HepG2 (cell line): ENCODE data around the gene ZC3H8. TPM values are rescaled to one million over a fixed set of nuclear protein-coding genes. Genes with fewer than 3 reads are reported as not detected.

Experiments used
- ATAC-seq: fragments of 200-7000 bp; cut with Tn5 transposase; 3 replicates; pipeline ENCODE4 v1.9.1; 2020; ENCODE audit warnings: mild to moderate bottlenecking, moderate library complexity
- BruUV-seq: library from RNA; stranded (reverse); fragments of 400-500 nt; replicated peaks from 2 replicates; lab custom pipeline; 2021; lab: Mats Ljungman, UMichigan
- CTCF ChIA-PET: fragments of 300-600 bp; formaldehyde crosslinking; extraction: SDS; loops from one replicate; lab custom pipeline; 2021; ENCODE audit warnings: low total read pairs, inconsistent platforms, low intra/inter-chr PET ratio; lab: Yijun Ruan, JAX
- POLR2A ChIA-PET: fragments of 350-600 bp; sonication (Branson Sonifier 250); formaldehyde crosslinking; loops from one replicate; lab custom pipeline; 2020; ENCODE audit warnings: antibody characterized with exemption, inconsistent platforms; lab: Yijun Ruan, JAX
- DNase-seq: peaks from one replicate; pipeline ENCODE4 v3.0.0-alpha.2; 2015; ENCODE audit warnings: low spot score
- FAIRE-seq: peaks from 3 replicates; lab custom pipeline; 2011; peaks lifted over from hg19 to GRCh38; lab: Jason Lieb, UNC
- H2AFZ ChIP-seq: one replicate; pipeline ENCODE4 v1.6.1; 2011; ENCODE audit warnings: low read length, inconsistent platforms
- H3K27ac ChIP-seq: fragments of 300-600 bp; 3 replicates; pipeline ENCODE4 v1.8.0; 2011; ENCODE audit warnings: mixed run types, mild to moderate bottlenecking, mixed read lengths, low read length, inconsistent platforms; ENCODE audit not compliant: insufficient read depth; ENCODE audit errors: extremely low read length
- H3K27me3 ChIP-seq, 2 experiments: fragments of 200-600 bp in 1 of 2; 2 replicates in 1 of 2; 3 replicates in 1 of 2; pipeline versions ENCODE4 v1.6.0 to v1.8.0; 2011; ENCODE audit warnings: low read length in 2 of 2, mild to moderate bottlenecking in 2 of 2, moderate library complexity in 2 of 2, inconsistent platforms in 1 of 2; ENCODE audit not compliant: insufficient read depth in 2 of 2, control insufficient read depth in 1 of 2
- H3K36me3 ChIP-seq, 2 experiments: fragments of 200-600 bp in 1 of 2; replicated peaks in 1 of 2; 2 replicates in 1 of 2; 3 replicates in 1 of 2; pipeline versions ENCODE4 v1.5.1 to v1.8.0; 2011; ENCODE audit warnings: low read length in 2 of 2, inconsistent platforms in 1 of 2; ENCODE audit not compliant: insufficient read depth in 2 of 2, control insufficient read depth in 1 of 2
- H3K4me1 ChIP-seq: 2 replicates; pipeline ENCODE4 v1.5.1; 2012; ENCODE audit warnings: low read length, inconsistent platforms; ENCODE audit not compliant: insufficient read depth
- H3K4me2 ChIP-seq: 2 replicates; pipeline ENCODE4 v1.6.0; 2011; ENCODE audit warnings: low read depth, low read length, inconsistent platforms
- H3K4me3 ChIP-seq, 3 experiments: fragments of 200-600 bp in 1 of 3; sonication (generic), shearing (Covaris generic) in 1 of 3; replicated peaks in 1 of 3; 2 replicates each; pipeline ENCODE4 v1.5.1; 2011 to 2016; ENCODE audit warnings: low read length in 3 of 3, inconsistent platforms in 2 of 3, low read depth in 2 of 3, mild to moderate bottlenecking in 2 of 3, control low read depth in 1 of 3, mixed read lengths in 1 of 3; ENCODE audit not compliant: insufficient read depth in 1 of 3
- H3K79me2 ChIP-seq: one replicate; pipeline ENCODE4 v1.6.1; 2011; ENCODE audit warnings: low read length, inconsistent platforms; ENCODE audit not compliant: insufficient read depth
- H3K9ac ChIP-seq: 2 replicates; pipeline ENCODE4 v1.6.0; 2011; ENCODE audit warnings: mild to moderate bottlenecking, low read depth, low read length, inconsistent platforms; ENCODE audit not compliant: insufficient read depth
- H3K9me3 ChIP-seq: 2 replicates; pipeline ENCODE4 v1.5.1; 2012; ENCODE audit warnings: mild to moderate bottlenecking, low read length
- H4K20me1 ChIP-seq: 2 replicates; pipeline ENCODE4 v1.6.0; 2011; ENCODE audit warnings: inconsistent platforms, mild to moderate bottlenecking, low read length, moderate library complexity; ENCODE audit not compliant: insufficient read depth
- FLYWCH1 ChIP-seq: sonication (generic); formaldehyde crosslinking; IDR thresholded peaks from 2 replicates; pipeline ENCODE4 v1.8.1; 2023; ENCODE audit warnings: mild to moderate bottlenecking, missing genetic modification reagents
- MEF2D ChIP-seq: sonication (generic); formaldehyde crosslinking; IDR thresholded peaks from 2 replicates; pipeline ENCODE4 v1.5.1; 2020; ENCODE audit warnings: mild to moderate bottlenecking, missing genetic modification reagents
- MTA1 ChIP-seq: sonication (generic); formaldehyde crosslinking; IDR thresholded peaks from 2 replicates; pipeline ENCODE4 v1.4.0; 2020; ENCODE audit warnings: missing genetic modification reagents, mild to moderate bottlenecking, borderline replicate concordance
- NFE2L2 ChIP-seq: fragments of 150-350 bp; IDR thresholded peaks from 2 replicates; pipeline ENCODE4 v1.6.1; 2014; ENCODE audit warnings: low read length
- ZNF121 ChIP-seq: sonication (generic); formaldehyde crosslinking; IDR thresholded peaks from 2 replicates; pipeline ENCODE4 v1.5.0; 2020; ENCODE audit warnings: mild to moderate bottlenecking, missing genetic modification reagents
- ZNF296 ChIP-seq: sonication (generic); formaldehyde crosslinking; conservative IDR thresholded peaks from 2 replicates; pipeline ENCODE4 v1.5.0; 2020; ENCODE audit warnings: mild to moderate bottlenecking, missing genetic modification reagents
- ZNF446 ChIP-seq: sonication (generic); formaldehyde crosslinking; IDR thresholded peaks from 2 replicates; pipeline ENCODE4 v1.5.0; 2020; ENCODE audit warnings: mild to moderate bottlenecking, missing genetic modification reagents
- ZNF609 ChIP-seq: sonication (generic); formaldehyde crosslinking; IDR thresholded peaks from 2 replicates; pipeline ENCODE4 v1.4.0; 2020; ENCODE audit warnings: mild to moderate bottlenecking, missing genetic modification reagents, borderline replicate concordance
- WGBS: methylation state at CpG from one replicate; pipeline ENCODE4 v1.1.6; 2017; ENCODE audit warnings: low lambda C conversion rate; 5-methylcytosine and 5-hydroxymethylcytosine counted together
- in situ Hi-C: cut with HindIII; loops from 2 replicates; pipeline ENCODE4 v1.10.0; 2017; ENCODE audit warnings: low pct_unique_long_range_greater_than_20kb; ENCODE audit not compliant: extremely low pct_ligation_motif_present
- intact Hi-C: fragments of 100-400 bp; cut with micrococcal nuclease; formaldehyde crosslinking; loops from one replicate; pipeline ENCODE4 v1.10.0; 2022; ENCODE audit not compliant: unreplicated experiment
- polyA plus RNA-seq, 8 experiments: library from polyadenylated mRNA; depleted of rRNA in 3 of 8; stranded (reverse) in 7 of 8; unstranded in 1 of 8; fragments of >200 nt; fragmentation: Illumina TruSeq in 4 of 8; extraction: Trizol in 4 of 8; gene quantifications; 2 replicates each; pipeline versions ENCODE4 v1.2.1 to v1.2.3, GENCODE V29; 2011 to 2016; ENCODE audit warnings: low read depth in 4 of 8, missing spikeins in 1 of 8, mixed read lengths in 1 of 8; ENCODE audit not compliant: insufficient read depth in 1 of 8
- total RNA-seq, 5 experiments: library from RNA; depleted of rRNA; stranded (reverse); fragments of >200 nt; fragmentation: Illumina TruSeq; extraction: Trizol; gene quantifications; 2 replicates each; pipeline ENCODE4 v1.2.3, GENCODE V29; 2016; ENCODE audit warnings: low read depth in 1 of 5
- TF ChIP-seq, protein P1 (sequence below): sonication (generic); formaldehyde crosslinking; conservative IDR thresholded peaks from 2 replicates; pipeline ENCODE4 v1.4.0; 2020; ENCODE audit warnings: missing genetic modification reagents
- TF ChIP-seq, protein P2 (sequence below): sonication (generic); formaldehyde crosslinking; IDR thresholded peaks from 2 replicates; pipeline ENCODE4 v1.4.0; 2020; ENCODE audit warnings: missing genetic modification reagents

Gene ZC3H8
- total and polyA plus RNA-seq, 2 of the 13 experiments (the other 11 are each of a cell fraction or from before 2014, with no cell fraction given): 4.5 to 17.0 TPM

DNA sequence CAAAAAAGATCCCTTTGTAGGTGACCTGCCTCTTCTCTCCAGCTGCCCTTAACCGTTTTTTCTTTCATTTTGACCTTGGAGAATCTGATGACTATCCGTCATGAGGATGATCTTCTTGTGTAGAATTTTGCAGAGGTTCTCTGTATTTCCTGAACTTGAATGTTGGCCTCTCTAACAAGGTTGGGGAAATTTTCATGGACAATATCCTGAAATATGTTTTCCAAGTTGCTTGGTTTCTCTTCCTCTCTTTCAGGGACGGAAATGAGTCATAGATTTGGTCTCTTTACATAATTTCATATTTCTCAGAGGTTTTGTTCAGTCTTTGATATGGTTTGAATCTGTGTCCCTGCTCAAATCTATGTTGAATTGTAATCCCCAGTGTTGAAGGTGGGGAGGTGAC lies 34.0 kb downstream of the ZC3H8 start:
- DNase-seq: no peak
- H2AFZ ChIP-seq: no peak overlapping the region
- BruUV-seq: no TSS peak
- no peaks in the 10 kb centered on the region for H3K79me2 ChIP-seq
- no peaks in the 10 kb centered on the region for H3K4me1 ChIP-seq
- WGBS: 94% methylated on average over 3 of the region's 3 CpGs
- H3K4me3 ChIP-seq: no peak overlapping the region
- intact Hi-C loops (no loop called here), in situ Hi-C loops (no loop called here)
- no peak overlapping the region for H3K9ac ChIP-seq
- no peaks in the 10 kb centered on the region for H4K20me1 ChIP-seq
- no peak overlapping the region for H3K4me2 ChIP-seq
- H3K36me3 ChIP-seq: peaks cover 0 to 3% of the 10 kb centered on the region in 2 experiments; a peak in 3 of 5 replicates
- H3K27ac ChIP-seq: no peak overlapping the region
- H3K9me3 ChIP-seq: no peaks in the 10 kb centered on the region; the same call in 1 of the 2 replicates
- TF ChIP-seq, protein P1, sequence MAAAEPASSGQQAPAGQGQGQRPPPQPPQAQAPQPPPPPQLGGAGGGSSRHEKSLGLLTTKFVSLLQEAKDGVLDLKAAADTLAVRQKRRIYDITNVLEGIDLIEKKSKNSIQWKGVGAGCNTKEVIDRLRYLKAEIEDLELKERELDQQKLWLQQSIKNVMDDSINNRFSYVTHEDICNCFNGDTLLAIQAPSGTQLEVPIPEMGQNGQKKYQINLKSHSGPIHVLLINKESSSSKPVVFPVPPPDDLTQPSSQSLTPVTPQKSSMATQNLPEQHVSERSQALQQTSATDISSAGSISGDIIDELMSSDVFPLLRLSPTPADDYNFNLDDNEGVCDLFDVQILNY (CRISPR knock-in tag): no peak
- TF ChIP-seq, protein P2, sequence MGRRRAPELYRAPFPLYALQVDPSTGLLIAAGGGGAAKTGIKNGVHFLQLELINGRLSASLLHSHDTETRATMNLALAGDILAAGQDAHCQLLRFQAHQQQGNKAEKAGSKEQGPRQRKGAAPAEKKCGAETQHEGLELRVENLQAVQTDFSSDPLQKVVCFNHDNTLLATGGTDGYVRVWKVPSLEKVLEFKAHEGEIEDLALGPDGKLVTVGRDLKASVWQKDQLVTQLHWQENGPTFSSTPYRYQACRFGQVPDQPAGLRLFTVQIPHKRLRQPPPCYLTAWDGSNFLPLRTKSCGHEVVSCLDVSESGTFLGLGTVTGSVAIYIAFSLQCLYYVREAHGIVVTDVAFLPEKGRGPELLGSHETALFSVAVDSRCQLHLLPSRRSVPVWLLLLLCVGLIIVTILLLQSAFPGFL (CRISPR knock-in tag): no peak
- TF ChIP-seq FLYWCH1: no peak
- TF ChIP-seq ZNF296 (CRISPR knock-in tag): no peak
- no peak for TF ChIP-seq MTA1 (CRISPR knock-in tag)
- TF ChIP-seq MEF2D (CRISPR knock-in tag): no peak
- no peak for TF ChIP-seq NFE2L2
- TF ChIP-seq ZNF121 (CRISPR knock-in tag): no peak
- no peak for TF ChIP-seq ZNF609 (CRISPR knock-in tag)
- no peak for TF ChIP-seq ZNF446 (CRISPR knock-in tag)
- TF ChIP-seq, all 625 proteins: peak for 0
- CTCF ChIA-PET: no interaction called here
- no peaks in the 10 kb centered on the region for H3K27me3 ChIP-seq
- POLR2A ChIA-PET: no interaction called here
- ATAC-seq (no peak), FAIRE-seq (no peak)
